IPS DF 6.9 (cell line): Measurements from ENCODE around the gene RAB20.

Experiments used
- DNase-seq: peaks from one replicate; pipeline ENCODE4 v3.0.0-alpha.2; 2013; ENCODE audit warnings: low read depth, low spot score
- H3K27ac ChIP-seq: one replicate; pipeline ENCODE4 v1.5.1; 2013; ENCODE audit warnings: low read length, control low read depth
- H3K27me3 ChIP-seq: 2 replicates; pipeline ENCODE4 v1.6.1; 2013; ENCODE audit warnings: mild to moderate bottlenecking, low read length; ENCODE audit not compliant: control insufficient read depth, insufficient read depth
- H3K36me3 ChIP-seq: 2 replicates; pipeline ENCODE4 v1.6.1; 2013; ENCODE audit warnings: low read length; ENCODE audit not compliant: control insufficient read depth, insufficient read depth
- H3K4me1 ChIP-seq: 2 replicates; pipeline ENCODE4 v1.6.1; 2013; ENCODE audit warnings: low read length; ENCODE audit not compliant: control insufficient read depth, insufficient read depth
- H3K4me3 ChIP-seq: 2 replicates; pipeline ENCODE4 v1.5.1; 2013; ENCODE audit warnings: mild to moderate bottlenecking, low read length
- H3K9me3 ChIP-seq: 2 replicates; pipeline ENCODE4 v1.6.1; 2013; ENCODE audit warnings: low read length, inconsistent platforms; ENCODE audit not compliant: control insufficient read depth, insufficient read depth
- WGBS: extraction: QIAGEN DNeasy Blood & Tissue Kit; methylation state at CpG from one replicate; pipeline ENCODE4 v1.1.7; 2013; ENCODE audit warnings: mixed read lengths, missing lambda C conversion rate; ENCODE audit not compliant: insufficient read length, insufficient coverage; 5-methylcytosine and 5-hydroxymethylcytosine counted together

Gene RAB20

GRCh38 chr13:110563463-110563774, 1.9 kb upstream of the RAB20 start:
- no peak for DNase-seq
- H3K4me1 ChIP-seq: peaks cover 4% of the 10 kb centered on the region; the same call in 1 of the 2 replicates
- H3K9me3 ChIP-seq: no peaks in the 10 kb centered on the region
- H3K36me3 ChIP-seq: no peaks in the 10 kb centered on the region
- H3K27me3 ChIP-seq: no peaks in the 10 kb centered on the region
- H3K4me3 ChIP-seq: no peak overlapping the region
- no CpG with 5 or more reads among the region's 9 CpGs for WGBS
- H3K27ac ChIP-seq: no peak overlapping the region

- DNase-seq: no peak
- H3K4me3 ChIP-seq: no peak overlapping the region; the same call in 1 of the 2 replicates
- H3K27me3 ChIP-seq: no peaks in the 10 kb centered on the region
- H3K27ac ChIP-seq: no peak overlapping the region
- no peaks in the 10 kb centered on the region for H3K9me3 ChIP-seq
- no peaks in the 10 kb centered on the region for H3K36me3 ChIP-seq
- H3K4me1 ChIP-seq: peaks cover 4% of the 10 kb centered on the region; the same call in 1 of the 2 replicates
- 100% methylated on average over 1 of the region's 17 CpGs for WGBS
These were observed 1.4 kb upstream of the RAB20 start for GRCh38 chr13:110562696-110563462.

- no peaks in the 10 kb centered on the region for H3K36me3 ChIP-seq
- H3K27ac ChIP-seq: no peak overlapping the region
- peak overlapping the region; percentile 48; the same call in 1 of the 2 replicates for H3K4me3 ChIP-seq
- H3K27me3 ChIP-seq: no peaks in the 10 kb centered on the region
- no peak for DNase-seq
- no peaks in the 10 kb centered on the region for H3K9me3 ChIP-seq
- WGBS: no CpG with 5 or more reads among the region's 24 CpGs
- peaks cover 4% of the 10 kb centered on the region; the same call in 1 of the 2 replicates for H3K4me1 ChIP-seq
These were observed 595 bp upstream of the RAB20 start for GRCh38 chr13:110562036-110562597.

GRCh38 chr13:110560601-110561343, 750 bp downstream of the RAB20 start:
- H3K27ac ChIP-seq: no peak overlapping the region
- DNase-seq: no peak

GRCh38 chr13:110559986-110560385, 1.5 kb downstream of the RAB20 start:
- no CpG with 5 or more reads among the region's 6 CpGs for WGBS
- Histone ChIP-seq H3K4me3 (no peak overlapping the region), H3K9me3 (no peaks in the 10 kb centered on the region), H3K4me1 (peaks cover 5% of the 10 kb centered on the region; the same call in 1 of the 2 replicates), H3K27ac (no peak overlapping the region), H3K36me3 (no peaks in the 10 kb centered on the region), H3K27me3 (no peaks in the 10 kb centered on the region)
- DNase-seq: no peak

More at GRCh38 chr13:110560601-110561343, 750 bp downstream of the RAB20 start:
- WGBS: 100% methylated on average over 2 of the region's 29 CpGs
- H3K9me3 ChIP-seq: no peaks in the 10 kb centered on the region
- peaks cover 4% of the 10 kb centered on the region; the same call in 1 of the 2 replicates for H3K4me1 ChIP-seq
- H3K27me3 ChIP-seq: no peaks in the 10 kb centered on the region
- peak overlapping the region; percentile 64; the same call in 1 of the 2 replicates for H3K4me3 ChIP-seq
- no peaks in the 10 kb centered on the region for H3K36me3 ChIP-seq

- no peak for DNase-seq
- no peak overlapping the region for H3K27ac ChIP-seq
- H3K27me3 ChIP-seq: no peaks in the 10 kb centered on the region
- H3K36me3 ChIP-seq: no peaks in the 10 kb centered on the region
- WGBS: no CpG with 5 or more reads among the region's 15 CpGs
- H3K9me3 ChIP-seq: no peaks in the 10 kb centered on the region
- no peak overlapping the region for H3K4me3 ChIP-seq
- H3K4me1 ChIP-seq: peaks cover 5% of the 10 kb centered on the region; the same call in 1 of the 2 replicates
These were observed 2.0 kb downstream of the RAB20 start for GRCh38 chr13:110559429-110559943.

- Histone ChIP-seq H3K4me1 (peaks cover 4% of the 10 kb centered on the region; the same call in 1 of the 2 replicates), H3K27ac (no peak overlapping the region), H3K9me3 (no peaks in the 10 kb centered on the region), H3K4me3 (no peak overlapping the region), H3K36me3 (no peaks in the 10 kb centered on the region), H3K27me3 (no peaks in the 10 kb centered on the region)
- no CpG with 5 or more reads among the region's 23 CpGs for WGBS
- DNase-seq: no peak
These were observed 3.8 kb downstream of the RAB20 start for GRCh38 chr13:110557610-110558305.

GRCh38 chr13:110557082-110557481, 4.4 kb downstream of the RAB20 start:
- Histone ChIP-seq H3K4me3 (no peak overlapping the region), H3K27ac (no peak overlapping the region), H3K9me3 (no peaks in the 10 kb centered on the region), H3K4me1 (peaks cover 3% of the 10 kb centered on the region; the same call in 1 of the 2 replicates), H3K36me3 (no peaks in the 10 kb centered on the region), H3K27me3 (no peaks in the 10 kb centered on the region)
- no peak for DNase-seq
- no CpG with 5 or more reads among the region's 5 CpGs for WGBS

GRCh38 chr13:110556224-110556606, 5.3 kb downstream of the RAB20 start:
- no peak overlapping the region for H3K4me3 ChIP-seq

More at GRCh38 chr13:110556224-110556606, 5.3 kb downstream of the RAB20 start:
- Histone ChIP-seq H3K36me3 (no peaks in the 10 kb centered on the region), H3K27ac (no peak overlapping the region), H3K4me1 (peaks cover 3% of the 10 kb centered on the region; the same call in 1 of the 2 replicates), H3K9me3 (no peaks in the 10 kb centered on the region), H3K27me3 (no peaks in the 10 kb centered on the region)
- no peak for DNase-seq
- whole genome bisulfite sequencing: no CpG with 5 or more reads among the region's 1 CpG
